Activated T-cell treated with anti-CD3 and anti-CD28 coated beads for 48 hours (primary cell): ENCODE measurements around the gene MED20.
"Not testable (repeated sequence)": the region's sequence is repeated elsewhere in the genome, so short reads cannot be mapped to it uniquely, and the experiment has no call there.

Source experiments
- DNase-seq: peaks from one replicate; pipeline ENCODE4 v3.0.0-alpha.2; 2020; ENCODE audit warnings: low read depth

Gene MED20, protein sequence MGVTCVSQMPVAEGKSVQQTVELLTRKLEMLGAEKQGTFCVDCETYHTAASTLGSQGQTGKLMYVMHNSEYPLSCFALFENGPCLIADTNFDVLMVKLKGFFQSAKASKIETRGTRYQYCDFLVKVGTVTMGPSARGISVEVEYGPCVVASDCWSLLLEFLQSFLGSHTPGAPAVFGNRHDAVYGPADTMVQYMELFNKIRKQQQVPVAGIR

DNA sequence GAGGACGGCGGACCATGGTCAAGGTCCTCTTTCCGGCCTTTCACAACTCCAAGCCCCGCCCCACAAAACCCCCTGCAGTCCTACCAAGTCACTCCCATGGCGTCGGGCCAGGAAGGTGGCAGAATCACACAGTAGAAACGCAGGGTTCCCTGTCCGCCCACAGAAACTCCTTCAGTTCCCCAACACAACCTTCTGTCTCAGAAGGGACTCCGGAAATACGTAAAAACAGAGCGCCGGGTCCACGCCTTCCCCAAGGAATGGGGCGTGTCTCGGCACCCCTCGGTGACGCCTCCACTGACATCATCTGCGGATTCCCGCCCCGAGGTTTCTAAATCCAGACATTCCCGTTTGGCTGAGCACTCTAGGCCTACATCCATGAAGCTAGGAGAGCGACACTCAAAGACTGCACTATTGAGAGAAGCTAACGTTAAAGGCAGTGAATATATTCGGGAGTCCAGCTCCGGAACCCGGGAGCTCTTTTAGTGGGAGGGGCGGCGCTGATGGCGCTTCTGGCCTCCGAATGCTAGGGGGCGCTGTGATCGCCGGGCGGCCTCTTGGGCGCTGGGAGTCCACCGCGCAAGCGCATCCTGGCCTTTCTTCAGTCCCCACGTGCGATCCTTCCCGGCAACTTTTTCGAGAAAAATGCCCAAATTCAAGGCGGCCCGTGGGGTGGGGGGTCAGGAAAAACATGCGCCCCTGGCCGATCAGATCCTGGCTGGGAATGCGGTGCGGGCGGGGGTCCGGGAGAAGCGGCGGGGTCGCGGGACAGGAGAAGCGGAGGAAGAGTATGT, at the start of gene MED20, which contains the start of gene BYSL:
Gene MED20 (minus strand): TSS at position 219 of the 791 bp plus-strand sequence. CDS start 121 bp downstream, at position 98.
Gene BYSL (plus strand): TSS at position 579 of the 791 bp plus-strand sequence. CDS start 64 bp downstream, at position 643.
- peak; percentile 92 for DNase-seq

DNA sequence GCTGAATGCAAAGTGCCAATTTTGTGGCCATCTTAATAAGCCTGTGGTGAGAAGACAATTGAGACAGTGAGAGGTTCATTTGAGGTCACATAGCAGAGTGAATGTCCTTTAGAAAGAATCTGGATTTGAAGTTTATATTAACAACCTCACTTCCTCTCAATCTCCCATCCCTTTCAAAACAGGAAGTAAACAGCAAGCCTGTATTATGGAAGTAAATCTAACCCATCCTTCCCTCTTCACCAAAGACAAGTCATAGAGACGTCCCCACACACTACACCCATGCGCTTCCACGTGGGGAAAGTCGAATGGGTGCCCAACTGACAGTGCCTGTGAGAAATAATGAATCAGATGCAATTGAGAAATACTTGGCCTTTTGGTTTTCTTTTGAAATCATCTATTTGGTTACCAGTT, 49.5 kb upstream of the MED20 start:
- DNase-seq: peak; percentile 57

DNA sequence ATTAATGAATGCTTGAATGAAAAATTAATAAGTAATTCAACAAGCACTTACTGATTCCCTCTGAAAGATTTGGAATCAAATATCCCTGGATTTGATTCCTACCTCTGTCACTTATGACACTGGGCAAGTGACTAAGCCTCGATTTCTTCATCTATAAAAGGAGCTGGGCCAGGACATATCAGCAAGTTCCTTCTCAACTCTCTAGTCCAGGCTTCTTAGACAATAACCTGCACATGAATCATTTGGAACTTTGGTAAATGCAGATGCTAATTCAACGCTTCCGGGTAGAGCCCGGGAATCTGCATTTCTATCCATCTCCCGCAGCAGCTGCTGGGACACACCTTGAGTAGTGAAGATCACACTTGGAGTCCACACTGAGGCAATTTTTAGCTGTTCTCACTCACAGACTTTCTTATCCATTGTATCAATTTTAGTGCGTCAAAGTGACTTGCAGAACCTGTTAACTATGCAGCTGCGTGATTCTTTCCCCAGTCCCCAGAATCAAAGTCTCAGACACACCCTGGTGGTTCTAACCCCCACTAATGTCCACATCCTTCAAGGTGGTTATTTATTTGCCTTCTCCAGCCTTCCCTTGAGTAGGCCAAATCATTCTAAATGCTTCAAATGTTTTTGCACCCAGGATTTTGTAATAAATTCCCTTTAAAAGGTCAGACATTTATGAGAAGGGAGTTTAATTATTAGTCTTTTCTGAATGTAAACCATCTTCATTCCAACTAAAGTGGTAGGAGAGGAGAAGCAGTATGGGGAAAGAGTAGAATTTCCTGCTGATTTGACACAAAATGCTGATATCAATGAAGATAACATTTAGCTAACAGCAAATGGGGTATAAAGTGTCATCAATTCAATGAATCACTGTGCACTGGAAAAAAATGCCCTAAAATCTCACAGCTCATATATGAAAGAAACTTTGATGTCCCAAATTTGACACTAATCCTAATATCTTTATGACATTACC, 46.7 kb upstream of the MED20 start:
- no peak for DNase-seq

DNA sequence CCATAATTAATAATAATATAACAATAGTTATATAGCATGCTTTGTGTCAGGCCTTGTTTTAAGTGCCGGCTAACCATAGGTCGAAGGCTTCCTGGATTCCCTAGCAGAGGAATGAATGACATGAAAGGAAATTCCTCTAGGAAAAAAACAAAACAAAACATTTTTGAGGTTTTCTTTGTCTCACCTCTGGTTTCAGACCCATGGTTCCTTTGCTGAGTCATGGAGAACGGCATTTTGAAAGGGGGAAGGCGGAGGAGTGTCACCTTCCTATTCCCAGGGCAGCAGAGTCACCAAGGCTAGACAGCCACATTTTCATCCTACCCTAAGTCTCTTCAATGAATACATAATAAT, 46.0 kb upstream of the MED20 start:
- no peak for DNase-seq

DNA sequence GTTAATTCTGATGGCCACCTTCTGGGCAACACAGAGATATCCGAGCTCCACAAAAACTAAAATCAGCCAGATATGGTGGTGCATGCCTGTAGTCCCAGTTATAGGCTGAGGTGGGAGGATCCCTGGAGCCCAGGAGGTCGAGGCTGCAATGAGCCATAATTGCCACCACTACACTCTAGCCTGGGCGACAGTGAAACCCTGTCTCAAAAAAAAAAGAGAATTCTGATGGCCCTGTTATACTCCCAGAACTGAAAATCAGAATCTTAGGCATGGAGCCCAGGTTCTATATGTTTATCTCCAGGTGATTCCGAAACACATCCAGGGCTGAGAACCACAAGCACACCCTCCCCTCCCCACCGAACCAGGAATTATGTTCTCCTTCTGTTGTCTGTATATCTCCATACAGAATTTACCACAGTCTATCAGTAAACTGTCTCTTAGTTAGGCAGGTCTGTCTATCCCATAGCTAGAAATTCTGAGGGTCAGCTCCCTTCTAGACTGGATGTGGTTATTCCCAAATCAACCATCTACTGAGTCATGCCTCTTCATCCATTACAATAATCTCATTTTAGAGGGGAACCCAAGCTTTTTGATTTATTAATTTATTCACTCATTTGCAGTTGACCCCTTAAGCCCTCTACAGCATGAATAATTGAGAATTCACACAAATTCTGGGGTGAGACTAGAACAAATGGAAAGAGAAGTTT, 45.4 kb upstream of the MED20 start:
- DNase-seq: no peak

DNA sequence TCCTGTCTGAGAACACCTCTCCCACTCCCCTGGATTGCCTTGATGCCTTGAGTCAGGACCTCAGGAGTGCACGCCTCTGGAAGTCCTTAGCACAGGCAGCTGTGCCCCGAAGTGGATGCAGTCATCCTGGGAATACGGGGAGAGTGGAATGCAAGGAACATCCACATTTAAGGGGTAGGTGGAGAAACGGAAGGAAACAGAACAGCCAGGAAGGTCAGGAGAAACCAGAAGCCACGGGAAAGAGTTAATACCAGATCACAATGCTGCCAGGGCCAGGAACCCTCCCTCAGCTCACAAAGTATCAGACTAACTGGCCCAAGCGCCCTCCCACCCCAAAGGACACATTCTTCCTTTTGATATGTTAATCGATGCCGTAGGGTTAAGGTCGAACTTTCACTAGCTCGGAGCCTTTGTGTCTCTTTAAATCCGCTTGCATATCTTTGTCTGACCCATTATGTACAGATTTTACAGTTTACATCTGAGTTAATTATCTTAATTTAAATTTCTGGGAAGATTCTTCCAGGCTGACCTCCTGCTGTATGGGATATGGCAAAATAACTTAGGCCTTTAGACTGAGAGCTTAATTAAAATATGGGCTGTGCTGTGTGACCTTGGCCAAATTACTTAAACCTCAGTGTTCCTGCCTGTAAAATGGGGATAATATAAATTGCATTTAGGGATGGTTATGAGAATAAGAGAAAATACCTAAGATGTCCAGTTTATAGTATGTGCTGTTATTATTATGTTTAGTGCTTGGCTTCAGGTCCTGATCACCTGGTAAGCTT, 44.7 kb upstream of the MED20 start:
- DNase-seq: no peak

DNA sequence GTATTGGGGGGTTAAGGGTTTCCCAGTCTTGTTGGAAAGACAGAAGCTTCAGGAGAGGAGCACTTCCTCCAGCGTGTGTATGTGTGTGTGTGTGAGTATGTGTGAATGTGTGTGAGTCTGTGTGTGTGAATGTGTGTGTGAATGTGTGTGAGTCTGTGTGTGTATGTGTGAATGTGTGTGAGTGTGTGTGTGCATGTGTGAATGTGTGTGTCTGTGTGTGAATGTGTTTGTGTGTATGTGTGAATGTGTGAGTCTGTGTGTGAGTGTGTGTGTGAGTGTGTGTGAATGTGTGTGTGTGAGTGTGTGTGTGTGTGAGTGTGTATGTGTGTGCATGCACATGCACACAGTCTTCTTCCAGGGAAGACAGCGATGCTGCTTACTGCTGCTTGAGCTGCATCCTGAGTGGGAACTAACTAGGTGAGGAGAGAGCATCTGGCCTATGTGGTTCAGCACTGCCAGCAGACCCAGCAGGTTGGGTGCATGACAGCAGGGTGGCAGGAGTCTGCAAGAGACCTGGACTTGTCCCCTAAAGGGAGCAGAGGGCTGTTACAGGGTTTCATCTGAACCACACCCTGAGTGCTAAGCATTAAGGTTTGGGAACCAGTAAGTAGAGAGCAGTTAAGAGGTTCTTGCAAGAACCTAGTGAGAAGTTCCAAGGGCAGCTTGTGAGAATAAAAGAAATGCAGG, 43.4 kb upstream of the MED20 start:
- no peak for DNase-seq

DNA sequence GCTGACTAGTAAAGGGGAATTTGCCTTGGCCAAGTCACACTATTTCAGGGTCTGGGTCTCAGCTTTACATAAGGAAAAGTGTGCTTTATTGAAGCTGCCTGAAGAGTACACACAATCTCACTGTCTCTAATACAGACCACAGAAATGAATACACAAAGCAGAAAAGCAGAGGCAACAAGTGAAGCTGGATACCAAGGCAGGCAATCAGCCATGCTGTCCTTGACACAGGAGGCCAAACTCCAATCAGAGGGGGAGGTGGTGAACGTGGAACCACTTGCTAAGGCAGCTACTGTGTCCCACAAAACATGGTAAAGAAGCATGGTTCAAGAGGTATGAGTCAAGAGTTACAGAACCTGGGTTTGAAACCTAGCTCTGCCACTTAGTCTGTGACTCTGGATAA, 42.4 kb upstream of the MED20 start:
- DNase-seq: no peak

DNA sequence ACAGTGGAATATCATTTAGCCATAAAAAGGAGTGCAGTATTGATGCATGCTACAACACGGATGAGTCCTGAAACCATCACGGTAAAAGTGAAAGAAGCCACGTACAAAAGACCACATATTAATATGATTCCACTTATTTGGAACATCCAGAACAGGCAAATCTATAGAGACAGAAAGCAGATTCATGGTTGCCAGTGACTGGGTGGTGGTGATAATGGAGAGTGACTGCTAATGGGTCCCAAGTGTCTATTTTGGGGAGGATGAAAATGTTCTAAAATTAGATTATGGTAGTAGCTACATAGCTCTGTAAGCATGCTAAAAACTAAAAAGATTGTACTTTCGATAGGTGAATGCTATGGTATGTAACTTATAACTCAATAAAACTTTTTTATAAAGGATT, 39.1 kb upstream of the MED20 start:
- no peak for DNase-seq

DNA sequence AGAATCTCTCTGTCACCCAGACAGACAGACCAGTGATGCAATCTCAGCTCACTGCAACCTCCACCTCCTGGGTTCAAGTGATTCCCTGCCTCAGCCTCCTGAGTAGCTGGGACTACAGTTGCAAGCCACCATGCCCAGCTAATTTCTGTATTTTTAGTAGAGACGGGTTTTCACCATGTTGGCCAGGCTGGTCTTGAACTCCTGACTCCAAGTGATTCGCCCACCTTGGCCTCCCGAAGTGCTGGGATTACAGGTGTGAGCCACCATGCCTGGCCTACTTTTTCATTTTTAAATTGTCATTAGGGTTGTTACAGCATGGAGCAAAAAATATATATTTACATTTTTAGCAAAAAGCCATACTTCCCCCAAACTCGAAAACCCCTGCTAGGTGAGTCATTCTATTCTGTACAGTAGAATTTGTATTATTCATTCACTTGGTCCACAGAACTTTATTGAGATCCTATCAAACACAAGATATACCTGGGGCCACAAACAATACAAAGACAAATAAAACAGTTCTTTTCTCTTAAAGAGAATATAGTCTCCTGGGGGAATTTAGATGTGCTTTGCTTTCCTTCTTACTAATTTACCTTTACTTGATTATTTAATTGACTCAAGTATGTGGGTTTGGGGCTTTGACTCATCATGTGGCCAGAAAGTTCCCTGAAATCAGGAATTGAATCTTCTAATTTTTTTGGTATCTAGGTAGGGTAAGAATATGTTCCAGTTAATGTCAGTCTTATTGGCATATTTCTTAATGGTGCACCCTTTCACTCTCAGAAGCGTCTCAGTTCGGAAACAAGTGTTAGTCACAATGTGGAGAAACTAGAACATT, 37.3 kb upstream of the MED20 start:
- no peak for DNase-seq

DNA sequence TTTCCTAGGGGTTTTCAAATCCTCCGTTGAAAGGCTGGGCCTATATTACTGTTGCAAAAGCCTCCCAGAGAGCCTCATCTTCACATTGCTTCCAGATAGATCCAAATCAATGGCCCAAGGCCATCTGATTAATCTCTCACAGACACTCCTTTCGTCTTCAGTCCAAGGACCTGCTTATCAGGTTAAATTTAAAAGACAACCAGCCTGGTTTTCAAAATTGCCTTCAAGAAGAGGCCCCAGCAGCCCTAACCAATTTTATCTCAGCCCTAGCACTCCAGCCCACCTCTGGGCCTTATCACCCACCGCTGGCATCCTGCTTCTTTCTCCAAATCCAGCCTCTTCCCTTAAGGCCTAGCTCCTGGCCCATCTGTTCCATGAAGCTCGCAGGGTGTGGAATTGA, 36.2 kb upstream of the MED20 start:
- DNase-seq: no peak

DNA sequence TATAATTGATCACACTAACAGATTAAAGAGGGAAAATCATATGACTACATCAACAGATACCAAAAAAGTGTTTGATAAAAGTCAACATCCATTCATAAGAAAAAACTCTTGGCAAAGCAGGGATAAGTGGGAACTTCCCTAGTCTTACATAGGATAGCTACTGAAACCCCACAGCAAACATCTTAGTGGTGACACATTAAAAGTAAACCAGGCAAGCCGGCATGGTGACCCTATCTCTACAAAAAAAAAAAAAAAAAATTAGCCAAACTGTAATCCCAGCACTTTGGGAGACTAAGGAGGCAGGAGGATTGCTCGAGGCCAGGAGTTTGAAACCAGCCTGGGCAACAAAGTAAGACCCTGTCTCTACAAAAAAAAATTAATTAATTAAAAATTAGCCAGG, 34.5 kb upstream of the MED20 start:
- no peak for DNase-seq

DNA sequence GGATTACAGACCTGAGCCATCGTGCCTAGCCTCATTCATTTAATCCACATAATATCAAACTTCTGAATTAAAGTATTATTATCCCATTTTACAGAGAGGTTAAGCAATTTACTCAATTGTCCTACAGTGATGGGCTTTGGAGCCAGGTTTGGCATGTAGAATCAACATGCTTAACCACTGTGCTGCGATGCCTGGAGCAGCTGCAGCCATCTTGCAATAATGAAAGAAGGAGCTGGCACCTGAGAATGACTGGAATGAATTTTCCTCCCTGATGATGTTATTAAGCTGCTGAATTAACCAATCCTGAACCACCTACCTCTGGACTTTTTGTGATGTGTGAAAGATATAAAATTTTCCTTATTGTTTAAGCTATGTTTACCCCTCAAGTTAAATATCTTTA, 33.7 kb upstream of the MED20 start:
- DNase-seq: no peak

DNA sequence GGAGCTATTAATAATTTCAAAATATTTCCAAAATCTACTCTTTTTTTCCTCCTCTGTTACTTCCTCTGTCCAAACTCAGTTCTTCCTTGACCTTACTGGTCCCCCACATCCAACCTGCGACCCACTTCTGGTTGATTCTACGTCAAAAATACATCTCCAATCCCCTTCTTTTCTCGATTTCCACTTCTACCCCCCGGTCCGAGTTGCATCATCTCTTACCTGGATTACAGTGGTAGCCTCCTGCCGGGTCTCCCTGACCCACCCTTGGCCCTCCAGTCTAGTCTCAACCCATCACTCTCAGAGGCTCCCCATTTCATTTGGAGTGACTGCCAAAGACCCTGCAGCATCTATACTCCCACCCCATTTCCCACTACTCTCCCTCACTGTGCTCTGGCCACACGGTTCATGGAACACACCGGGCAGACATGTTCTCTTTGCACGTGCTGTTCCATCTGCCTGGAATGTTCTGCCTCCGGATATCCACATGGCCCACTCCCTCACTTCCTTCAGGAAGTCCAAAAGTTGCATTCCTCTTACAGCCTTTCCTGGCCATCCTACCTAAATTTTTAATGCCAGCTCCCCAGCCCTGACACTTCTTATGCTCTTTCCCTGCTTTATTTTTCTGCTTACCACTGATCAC, 26.8 kb upstream of the MED20 start:
- no peak for DNase-seq

DNA sequence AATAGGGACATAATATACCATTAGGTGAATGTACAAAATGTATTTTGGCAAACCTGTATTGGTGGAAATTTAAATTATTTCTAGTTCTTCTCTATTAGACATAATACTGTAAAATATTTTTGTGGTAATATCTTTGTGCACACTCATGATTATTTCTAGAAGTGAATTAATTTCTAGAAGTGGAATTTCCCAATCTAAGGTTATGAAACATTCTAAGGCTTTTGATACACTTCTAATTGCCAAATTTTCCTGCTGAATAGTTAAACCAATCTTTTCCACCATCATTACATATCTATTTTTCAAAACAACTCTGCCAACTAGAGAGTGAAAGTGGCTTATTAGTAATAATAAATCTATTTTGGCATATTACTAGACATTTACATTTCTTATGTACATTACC, 22.5 kb upstream of the MED20 start:
- DNase-seq: no peak

DNA sequence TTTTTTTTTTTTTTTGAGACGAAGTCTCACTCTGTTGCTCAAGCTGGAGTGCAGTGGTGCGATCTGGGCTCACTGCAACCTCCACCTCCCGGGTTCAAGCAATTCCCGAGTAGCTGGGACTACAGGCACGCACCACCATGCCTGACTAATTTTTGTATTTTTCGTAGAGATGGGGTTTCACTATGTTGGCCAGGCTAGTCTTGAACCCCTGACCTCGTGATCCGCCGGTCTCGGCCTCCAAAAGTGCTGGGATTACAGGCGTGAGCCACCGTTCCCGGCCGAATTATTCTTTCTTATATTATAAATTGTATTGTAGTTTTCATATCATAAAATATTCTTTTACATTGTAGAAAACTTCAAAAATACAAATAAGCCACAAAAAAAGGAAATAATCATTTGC, 21.9 kb upstream of the MED20 start:
- DNase-seq: not testable (repeated sequence)

DNA sequence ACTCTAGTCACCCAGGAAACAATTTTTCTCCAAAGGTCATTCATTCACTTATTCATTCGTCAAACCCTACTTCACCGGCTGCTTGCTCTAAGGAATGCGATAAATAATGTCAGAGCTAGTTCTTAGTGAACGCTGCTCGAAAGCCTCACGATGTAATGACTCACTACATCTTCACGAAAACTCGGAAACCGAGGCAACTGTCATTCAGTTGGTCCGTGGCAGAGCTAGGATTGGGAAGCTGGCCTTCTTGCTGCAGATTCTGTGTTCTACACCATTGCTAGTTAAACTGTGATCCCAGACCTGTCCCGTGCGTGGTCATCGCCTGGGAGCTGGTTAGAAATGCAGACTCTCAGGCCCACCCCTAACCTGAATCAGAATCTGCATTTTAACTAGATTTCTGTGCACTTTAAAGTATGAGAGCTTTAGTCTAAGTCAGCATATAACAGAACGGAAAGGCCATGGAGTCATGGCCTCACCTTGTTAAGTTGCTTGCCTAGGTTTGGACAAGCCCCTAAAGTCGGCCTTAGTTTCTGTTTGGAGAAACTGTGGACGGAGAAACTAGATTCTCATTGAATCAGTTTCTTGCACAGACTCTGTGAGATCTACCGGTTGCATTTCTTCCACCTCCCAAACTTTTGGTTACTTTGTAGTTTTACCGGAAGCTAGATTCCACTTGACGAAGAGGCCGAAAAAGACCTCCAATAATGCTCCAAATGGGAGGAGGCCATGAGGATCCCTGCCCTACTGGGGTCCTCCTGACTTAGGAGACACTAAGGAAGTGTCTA, 21.3 kb upstream of the MED20 start:
- DNase-seq: no peak
